ENCODE results near the gene PRR7. TPM values are rescaled to one million over a fixed set of nuclear protein-coding genes. Genes with fewer than 3 reads are reported as not detected.

Gene PRR7
- total and polyA plus RNA-seq, 2 of the 13 experiments (the other 11 are each of a cell fraction or from before 2014, with no cell fraction given), result 4.8 to 5.0 TPM

DNA sequence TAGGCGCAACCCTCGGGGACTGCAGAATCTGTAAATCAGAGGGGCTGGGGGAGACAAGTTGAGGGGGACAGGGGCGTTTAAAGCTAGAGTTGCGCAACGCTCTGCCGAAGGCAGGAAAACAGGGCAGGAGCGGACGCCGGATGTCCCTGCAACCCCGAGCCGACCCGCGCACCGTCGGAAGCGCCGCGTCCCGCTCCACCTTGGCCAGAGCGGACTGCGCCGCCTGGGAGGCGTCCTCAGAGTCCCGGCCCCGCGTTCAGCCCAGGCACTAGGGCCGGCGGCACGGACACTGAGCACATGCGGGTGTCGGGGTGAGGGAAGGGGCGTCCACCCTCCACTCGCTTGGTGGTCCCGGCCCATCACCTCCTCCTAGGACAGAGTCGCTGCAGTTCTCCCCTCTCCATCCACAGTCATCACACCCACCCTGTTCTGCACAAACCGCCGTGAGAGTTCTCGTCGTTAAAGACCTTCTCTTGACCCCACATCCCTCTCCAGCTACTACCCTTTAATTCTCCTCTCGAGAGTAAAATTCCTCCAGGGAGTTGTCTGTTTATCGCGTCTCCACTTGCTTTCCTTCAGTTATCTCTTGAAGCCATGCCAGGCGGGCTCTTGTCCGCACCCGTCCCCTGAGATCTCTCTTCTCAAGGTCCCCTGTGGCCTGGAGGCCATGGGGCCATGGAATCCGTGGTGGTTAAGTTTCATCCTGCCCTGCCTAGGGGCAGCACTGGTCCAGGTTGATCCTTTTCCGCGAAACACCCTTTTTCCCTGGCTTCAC is 51.6 kb downstream of the PRR7 start:
- H2AFZ ChIP-seq (ENCODE audit: low read length), result no peak overlapping the region
- FAIRE-seq (no peak), ATAC-seq (peak; percentile 16), DNase-seq (ENCODE audit: low spot score) (peak; percentile 24)
- H3K27me3 ChIP-seq (ENCODE audit: control insufficient read depth in 1 of 2, insufficient read depth in 2 of 2, low read length in 2 of 2), result peaks cover 2 to 36% of the 10 kb centered on the region in 2 experiments; a peak in 4 of 5 replicates
- H3K4me1 ChIP-seq (ENCODE audit: insufficient read depth, low read length), result peaks cover 65% of the 10 kb centered on the region
- no peaks in the 10 kb centered on the region for H3K79me2 ChIP-seq (ENCODE audit: insufficient read depth, low read length)
- H3K9me3 ChIP-seq (ENCODE audit: low read length), result no peaks in the 10 kb centered on the region
- no TSS peak for BruUV-seq (replicated peaks)
- CTCF ChIA-PET (ENCODE audit: low intra/inter-chr PET ratio, low total read pairs), result interaction anchor here (1.0 kb wide), 1 partner anchor 42 kb away, joined by 3 read pairs; no protein-coding TSS in a partner anchor
- intact Hi-C loops (cut with micrococcal nuclease; ENCODE audit: unreplicated experiment) (loop anchor here (5.0 kb wide), 1 partner anchor 186 kb away; the partner anchor contains the start of gene MXD3), in situ Hi-C loops (cut with HindIII; ENCODE audit: extremely low pct_ligation_motif_present, low pct_unique_long_range_greater_than_20kb) (no loop called here)
- no peak overlapping the region for H3K27ac ChIP-seq (ENCODE audit: extremely low read length, insufficient read depth, low read length)
- H3K36me3 ChIP-seq (replicated peaks in 1 of 2; ENCODE audit: control insufficient read depth in 1 of 2, insufficient read depth in 2 of 2, low read length in 2 of 2), result no peaks in the 10 kb centered on the region
- peaks cover 15% of the 10 kb centered on the region; the same call in 1 of the 2 replicates for H4K20me1 ChIP-seq (ENCODE audit: insufficient read depth, low read length)
- peak overlapping the region; percentile 42; the same call in 1 of the 2 replicates for H3K9ac ChIP-seq (ENCODE audit: insufficient read depth, low read depth, low read length)
- H3K4me3 ChIP-seq (replicated peaks in 1 of 3; ENCODE audit: insufficient read depth in 1 of 3, low read depth in 2 of 3, low read length in 3 of 3), result peak overlapping the region; percentile 26 to 85 (median 51)
- POLR2A ChIA-PET, result interaction anchor here (0.6 to 3.6 kb wide), 22 partner anchors 17 to 411 kb away, joined by 3 to 42 read pairs (median 4); partner anchors contain the start of genes DDX41, FGFR4 and TMED9
- peak overlapping the region; percentile 84 for H3K4me2 ChIP-seq (ENCODE audit: low read depth, low read length)
- WGBS (ENCODE audit: low lambda C conversion rate), result 15% methylated on average over 21 of the region's 48 CpGs
- TF ChIP-seq SPEN (CRISPR knock-in tag; IDR thresholded peaks at IDR 0.05; ENCODE audit: low read depth) (no peak), THAP9 (CRISPR knock-in tag; IDR thresholded peaks at IDR 0.05; ENCODE audit: borderline replicate concordance) (peak; percentile 35; the same call in 1 of the 2 replicates), CHD4 (IDR thresholded peaks at IDR 0.05; ENCODE audit: borderline replicate concordance, low read length) (peak; percentile 45), HIC2 (CRISPR knock-in tag; IDR thresholded peaks at IDR 0.05; ENCODE audit: low read depth) (no peak), ZNF615 (CRISPR knock-in tag; IDR thresholded peaks at IDR 0.05; ENCODE audit: borderline replicate concordance) (no peak), ZNF776 (CRISPR knock-in tag; IDR thresholded peaks at IDR 0.05) (0 out of 2 replicates have a peak, but pooled peaks have one; percentile 55), FIP1L1 (IDR thresholded peaks at IDR 0.05; ENCODE audit: borderline replicate concordance, insufficient read depth, low read depth, low read length) (no peak), KDM3A (CRISPR knock-in tag; IDR thresholded peaks at IDR 0.05; ENCODE audit: low read depth) (peak; percentile 37; the same call in 1 of the 2 replicates), ZNF556 (CRISPR knock-in tag; IDR thresholded peaks at IDR 0.05; ENCODE audit: borderline replicate concordance) (no peak), ZNF121 (CRISPR knock-in tag; IDR thresholded peaks at IDR 0.05) (no peak; the same call in 1 of the 2 replicates), ZNF709 (CRISPR knock-in tag; IDR thresholded peaks at IDR 0.05) (0 out of 2 replicates have a peak, but pooled peaks have one; percentile 8), ZNF543 (CRISPR knock-in tag; IDR thresholded peaks at IDR 0.05) (no peak), CEBPG (CRISPR knock-in tag; IDR thresholded peaks at IDR 0.05) (peak; percentile 84), ETV6 (CRISPR knock-in tag; conservative IDR thresholded peaks at IDR 0.05) (no peak)
- TF ChIP-seq, protein P1, sequence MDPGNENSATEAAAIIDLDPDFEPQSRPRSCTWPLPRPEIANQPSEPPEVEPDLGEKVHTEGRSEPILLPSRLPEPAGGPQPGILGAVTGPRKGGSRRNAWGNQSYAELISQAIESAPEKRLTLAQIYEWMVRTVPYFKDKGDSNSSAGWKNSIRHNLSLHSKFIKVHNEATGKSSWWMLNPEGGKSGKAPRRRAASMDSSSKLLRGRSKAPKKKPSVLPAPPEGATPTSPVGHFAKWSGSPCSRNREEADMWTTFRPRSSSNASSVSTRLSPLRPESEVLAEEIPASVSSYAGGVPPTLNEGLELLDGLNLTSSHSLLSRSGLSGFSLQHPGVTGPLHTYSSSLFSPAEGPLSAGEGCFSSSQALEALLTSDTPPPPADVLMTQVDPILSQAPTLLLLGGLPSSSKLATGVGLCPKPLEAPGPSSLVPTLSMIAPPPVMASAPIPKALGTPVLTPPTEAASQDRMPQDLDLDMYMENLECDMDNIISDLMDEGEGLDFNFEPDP (CRISPR knock-in tag; conservative IDR thresholded peaks at IDR 0.05), result no peak

All from HepG2 (cell line).